VCaP (cell line): ENCODE results near the gene TFDP1.

Source experiments
- H3K27ac ChIP-seq: fragments of 450-650 bp; 2 replicates; pipeline ENCODE4 v1.5.1; 2017
- CTCF ChIP-seq: fragments of 450-650 bp; conservative IDR thresholded peaks from 2 replicates; pipeline ENCODE4 v1.5.1; 2017; ENCODE audit warnings: mild to moderate bottlenecking, moderate library complexity

The TFDP1 gene

GRCh38 chr13:113664751-113665596 lies 80.4 kb downstream of the TFDP1 start:
- TF ChIP-seq CTCF = no peak

GRCh38 chr13:113665597-113666328 lies 81.2 kb downstream of the TFDP1 start:
- no peak overlapping the region for H3K27ac ChIP-seq
- TF ChIP-seq CTCF = no peak

More at GRCh38 chr13:113664751-113665596, 80.4 kb downstream of the TFDP1 start:
- no peak overlapping the region for H3K27ac ChIP-seq

- no peak for TF ChIP-seq CTCF
- no peak overlapping the region for H3K27ac ChIP-seq
Observed at GRCh38 chr13:113666329-113666670, 81.7 kb downstream of the TFDP1 start.

- H3K27ac ChIP-seq = no peak within 1 kb of the TSS
- no peak for TF ChIP-seq CTCF
Observed at GRCh38 chr13:113666951-113667701, 82.6 kb downstream of the TFDP1 start, which contains the start of gene GRK1. Gene GRK1, plus strand, starts transcription at chr13:113667219. Its CDS starts 168 bp downstream, at chr13:113667387.

GRCh38 chr13:113667771-113668490 lies 83.4 kb downstream of the TFDP1 start:
- no peak overlapping the region for H3K27ac ChIP-seq
- no peak for TF ChIP-seq CTCF

- no peak overlapping the region for H3K27ac ChIP-seq
- no peak for TF ChIP-seq CTCF
Observed at GRCh38 chr13:113668491-113668971, 84.0 kb downstream of the TFDP1 start.
